PFSK-1 (cell line): ENCODE results near the gene UMODL1.

Experiments
- FOXP2 ChIP-seq: optimal IDR thresholded peaks from 2 replicates; pipeline ENCODE3; 2011; ENCODE audit warnings: borderline replicate concordance, control low read depth, inconsistent platforms; ENCODE audit not compliant: insufficient read depth; ENCODE audit errors: extremely low read length, extremely low read depth
- POLR2AphosphoS5 ChIP-seq: IDR thresholded peaks from 2 replicates; pipeline ENCODE4 v1.6.1; 2012; ENCODE audit warnings: low read depth, mild to moderate bottlenecking, control low read depth, low read length, moderate library complexity
- SIN3A ChIP-seq: IDR thresholded peaks from 2 replicates; pipeline ENCODE4 v1.6.1; 2012; ENCODE audit warnings: mild to moderate bottlenecking, low read length, moderate library complexity, borderline replicate concordance; ENCODE audit not compliant: insufficient read depth
- TAF1 ChIP-seq: IDR thresholded peaks from 2 replicates; pipeline ENCODE4 v1.6.1; 2012; ENCODE audit warnings: low read length, control low read depth, borderline replicate concordance; ENCODE audit not compliant: insufficient read depth
- TF ChIP-seq, protein P1 (sequence below), 2 experiments: IDR thresholded peaks; 2 replicates each; pipeline versions ENCODE4 v1.6.1 to v1.8.0; 2011 to 2012; ENCODE audit warnings: low read depth in 2 of 2, low read length in 2 of 2, control low read depth in 1 of 2, inconsistent platforms in 1 of 2, mild to moderate bottlenecking in 1 of 2, moderate library complexity in 1 of 2; ENCODE audit not compliant: insufficient read depth in 1 of 2

DNA sequence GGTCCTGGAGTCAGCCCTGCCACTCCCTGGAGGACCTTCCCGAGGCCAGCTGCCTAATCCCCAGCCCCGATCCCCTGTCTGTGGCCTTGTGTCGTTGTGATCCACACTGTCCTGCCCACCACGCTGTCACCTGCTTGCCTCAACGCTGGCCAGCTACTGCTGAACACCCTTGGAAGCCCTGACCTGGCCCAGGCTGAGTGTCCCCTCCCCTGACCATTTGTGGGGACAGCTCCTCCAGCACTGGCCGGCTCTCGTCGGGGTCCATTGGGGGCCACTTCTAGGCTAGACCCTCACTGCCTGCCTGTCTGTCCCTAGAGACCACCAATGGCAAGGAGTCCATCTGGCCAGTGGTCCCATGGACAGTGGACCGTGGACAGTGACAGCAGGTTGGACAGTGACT, 12.0 kb upstream of the UMODL1 start:
- TF ChIP-seq POLR2AphosphoS5 (no peak), TAF1 (no peak), SIN3A (no peak), FOXP2 (no peak)
- TF ChIP-seq, protein P1, sequence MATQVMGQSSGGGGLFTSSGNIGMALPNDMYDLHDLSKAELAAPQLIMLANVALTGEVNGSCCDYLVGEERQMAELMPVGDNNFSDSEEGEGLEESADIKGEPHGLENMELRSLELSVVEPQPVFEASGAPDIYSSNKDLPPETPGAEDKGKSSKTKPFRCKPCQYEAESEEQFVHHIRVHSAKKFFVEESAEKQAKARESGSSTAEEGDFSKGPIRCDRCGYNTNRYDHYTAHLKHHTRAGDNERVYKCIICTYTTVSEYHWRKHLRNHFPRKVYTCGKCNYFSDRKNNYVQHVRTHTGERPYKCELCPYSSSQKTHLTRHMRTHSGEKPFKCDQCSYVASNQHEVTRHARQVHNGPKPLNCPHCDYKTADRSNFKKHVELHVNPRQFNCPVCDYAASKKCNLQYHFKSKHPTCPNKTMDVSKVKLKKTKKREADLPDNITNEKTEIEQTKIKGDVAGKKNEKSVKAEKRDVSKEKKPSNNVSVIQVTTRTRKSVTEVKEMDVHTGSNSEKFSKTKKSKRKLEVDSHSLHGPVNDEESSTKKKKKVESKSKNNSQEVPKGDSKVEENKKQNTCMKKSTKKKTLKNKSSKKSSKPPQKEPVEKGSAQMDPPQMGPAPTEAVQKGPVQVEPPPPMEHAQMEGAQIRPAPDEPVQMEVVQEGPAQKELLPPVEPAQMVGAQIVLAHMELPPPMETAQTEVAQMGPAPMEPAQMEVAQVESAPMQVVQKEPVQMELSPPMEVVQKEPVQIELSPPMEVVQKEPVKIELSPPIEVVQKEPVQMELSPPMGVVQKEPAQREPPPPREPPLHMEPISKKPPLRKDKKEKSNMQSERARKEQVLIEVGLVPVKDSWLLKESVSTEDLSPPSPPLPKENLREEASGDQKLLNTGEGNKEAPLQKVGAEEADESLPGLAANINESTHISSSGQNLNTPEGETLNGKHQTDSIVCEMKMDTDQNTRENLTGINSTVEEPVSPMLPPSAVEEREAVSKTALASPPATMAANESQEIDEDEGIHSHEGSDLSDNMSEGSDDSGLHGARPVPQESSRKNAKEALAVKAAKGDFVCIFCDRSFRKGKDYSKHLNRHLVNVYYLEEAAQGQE (IDR thresholded peaks at IDR 0.05; ENCODE audit: insufficient read depth in 1 of 2, low read depth in 2 of 2, low read length in 2 of 2): no peak
